AG09309 (cell line): Measurements from ENCODE around the gene COX4I2.
"Not testable (repeated sequence)": the region's sequence is repeated elsewhere in the genome, so short reads cannot be mapped to it uniquely, and the experiment has no call there.

Source experiments
- DNase-seq: peaks from one replicate; pipeline ENCODE4 v3.0.0-alpha.2; 2010; ENCODE audit warnings: low read depth
- H3K4me3 ChIP-seq: 2 replicates; pipeline ENCODE4 v1.5.1; 2011; ENCODE audit warnings: mild to moderate bottlenecking, low read depth, low read length, moderate library complexity; ENCODE audit not compliant: control insufficient read depth
- CTCF ChIP-seq: IDR thresholded peaks from 2 replicates; pipeline ENCODE4 v1.5.1; 2011; ENCODE audit warnings: mild to moderate bottlenecking, low read depth, low read length, inconsistent platforms; ENCODE audit not compliant: insufficient read depth, control insufficient read depth; ENCODE audit errors: missing control alignments

Gene COX4I2

GRCh38 chr20:31595654-31596411, 41.9 kb upstream of the COX4I2 start:
- H3K4me3 ChIP-seq = no peak overlapping the region
- DNase-seq = peak; percentile 95
- TF ChIP-seq CTCF = no peak

GRCh38 chr20:31596412-31596715, 41.3 kb upstream of the COX4I2 start:
- not testable (repeated sequence) for H3K4me3 ChIP-seq

GRCh38 chr20:31596831-31597480, 40.8 kb upstream of the COX4I2 start:
- DNase-seq = no peak
- no peak for TF ChIP-seq CTCF
- no peak overlapping the region for H3K4me3 ChIP-seq

More at GRCh38 chr20:31596412-31596715, 41.3 kb upstream of the COX4I2 start:
- DNase-seq = not testable (repeated sequence)

GRCh38 chr20:31597481-31597855, 40.2 kb upstream of the COX4I2 start:
- DNase-seq = no peak
- TF ChIP-seq CTCF = no peak
- no peak overlapping the region for H3K4me3 ChIP-seq

- no peak for TF ChIP-seq CTCF
- no peak for DNase-seq
- no peak overlapping the region; the same call in 1 of the 2 replicates for H3K4me3 ChIP-seq
Observed at GRCh38 chr20:31602431-31602778, 35.3 kb upstream of the COX4I2 start.

- H3K4me3 ChIP-seq = no peak overlapping the region; the same call in 1 of the 2 replicates
- TF ChIP-seq CTCF = peak; percentile 4
- no peak for DNase-seq
Observed at GRCh38 chr20:31602779-31603441, 34.8 kb upstream of the COX4I2 start.
